Thyroid gland (tissue), 4 donors: ENCODE measurements around the gene CCR7.

ENCODE experiments used
- CTCF ChIP-seq, 6 experiments: fragments of 200-600 bp in 3 of 6; fragments of 450-650 bp in 3 of 6; sonication (generic) in 3 of 6; IDR thresholded peaks; one replicate each; pipeline ENCODE4 v1.5.1; 2016 to 2019; ENCODE audit warnings: antibody characterized with exemption in 6 of 6, mild to moderate bottlenecking in 2 of 6, inconsistent platforms in 1 of 6, moderate library complexity in 1 of 6
- POLR2A ChIP-seq, 2 donors: fragments of 450-650 bp; IDR thresholded peaks; one replicate each; pipeline ENCODE4 v1.6.1; 2017; ENCODE audit warnings: antibody characterized with exemption in 2 of 2, mild to moderate bottlenecking in 2 of 2, moderate library complexity in 1 of 2

- no peak for TF ChIP-seq CTCF (IDR thresholded peaks at IDR 0.05)
- no peak for TF ChIP-seq POLR2A (IDR thresholded peaks at IDR 0.05)
Observed at GRCh38 chr17:40556198-40556661, 9.0 kb downstream of the CCR7 start.
